CD4-positive, alpha-beta T cell (primary cell): ENCODE results near the gene RABGGTA. TPM values are rescaled to one million over a fixed set of nuclear protein-coding genes. Genes with fewer than 3 reads are reported as not detected.

Experiments
- ATAC-seq: fragments of 200-7000 bp; cut with Tn5 transposase; one replicate; pipeline ENCODE4 v1.10.0; 2022; ENCODE audit warnings: mild to moderate bottlenecking; ENCODE audit not compliant: poor library complexity
- CTCF ChIA-PET: fragments of 350-600 bp; sonication (Branson Sonifier 250); formaldehyde crosslinking; loops from one replicate; lab custom pipeline; 2021; ENCODE audit warnings: antibody characterized with exemption, inconsistent platforms; lab: Charles Lee
- POLR2A ChIA-PET: fragments of 350-600 bp; sonication (Branson Sonifier 250); formaldehyde crosslinking; loops from one replicate; lab custom pipeline; 2021; ENCODE audit warnings: antibody characterized with exemption, inconsistent platforms; lab: Charles Lee
- DNase-seq, 14 experiments: peaks; one replicate each; pipeline ENCODE4 v3.0.0-alpha.2; 2013 to 2020; ENCODE audit warnings: mixed read lengths in 2 of 14
- H3K27ac ChIP-seq, 2 donors: one replicate each; pipeline versions ENCODE4 v1.5.1 to v1.7.0; 2013; ENCODE audit warnings: low read length in 2 of 2, low read depth in 1 of 2, mild to moderate bottlenecking in 1 of 2
- H3K27me3 ChIP-seq, 2 experiments: 1 replicate in 1 of 2; 2 replicates in 1 of 2; pipeline versions ENCODE4 v1.6.1 to v1.7.0; 2013; ENCODE audit warnings: low read length in 2 of 2, control low read depth in 1 of 2, mild to moderate bottlenecking in 1 of 2, moderate library complexity in 1 of 2; ENCODE audit not compliant: insufficient read depth in 2 of 2, control insufficient read depth in 1 of 2
- H3K36me3 ChIP-seq: one replicate; pipeline ENCODE4 v1.6.1; 2013; ENCODE audit warnings: low read length, control low read depth; ENCODE audit not compliant: insufficient read depth
- H3K4me1 ChIP-seq: one replicate; pipeline ENCODE4 v1.6.1; 2013; ENCODE audit warnings: low read length, control low read depth; ENCODE audit not compliant: insufficient read depth
- H3K4me3 ChIP-seq: one replicate; pipeline ENCODE4 v1.5.1; 2013; ENCODE audit warnings: mild to moderate bottlenecking, low read length, moderate library complexity
- H3K9me3 ChIP-seq, 2 experiments: 1 replicate in 1 of 2; 2 replicates in 1 of 2; pipeline versions ENCODE4 v1.6.1 to v1.7.0; 2013; ENCODE audit warnings: low read length in 2 of 2, mild to moderate bottlenecking in 2 of 2, control low read depth in 1 of 2, moderate library complexity in 1 of 2; ENCODE audit not compliant: control insufficient read depth in 1 of 2, insufficient read depth in 1 of 2
- H3K27ac Mint-ChIP-seq: one replicate; pipeline ENCODE4 v1.8.0; 2020; ENCODE audit warnings: mixed read lengths
- H3K27me3 Mint-ChIP-seq: one replicate; pipeline ENCODE4 v1.8.0; 2021; ENCODE audit warnings: mixed read lengths
- H3K36me3 Mint-ChIP-seq: one replicate; pipeline ENCODE4 v1.8.0; 2021; ENCODE audit warnings: low read depth, mixed read lengths
- H3K4me1 Mint-ChIP-seq: one replicate; pipeline ENCODE4 v1.8.0; 2021; ENCODE audit warnings: low read depth, mixed read lengths
- H3K4me3 Mint-ChIP-seq: one replicate; pipeline ENCODE4 v1.8.0; 2020; ENCODE audit warnings: mild to moderate bottlenecking, mixed read lengths
- H3K9me3 Mint-ChIP-seq: one replicate; pipeline ENCODE4 v1.8.0; 2020; ENCODE audit warnings: mixed read lengths
- intact Hi-C, 2 experiments: fragments of 100-400 bp; cut with DNase I in 1 of 2; cut with micrococcal nuclease in 1 of 2; formaldehyde crosslinking; loops; one replicate each; pipeline versions ENCODE4 v1.15.1 to v1.9.0; 2023 to 2025; cut with DNase I, micrococcal nuclease
- total RNA-seq, 174 experiments: library from RNA in 2 of 174; stranded (reverse) in 2 of 174; gene quantifications; one replicate each; pipeline ENCODE4 v1.2.3 and lab custom pipeline; 2021 to 2026
- TF ChIP-seq, protein P1 (sequence below): fragments of 200-600 bp; IDR thresholded peaks from one replicate; pipeline ENCODE4 v1.8.0; 2022; ENCODE audit warnings: antibody characterized with exemption, mild to moderate bottlenecking

The RABGGTA gene
- total RNA-seq, 2 experiments from 2014 or later: 52.3 to 55.2 TPM

DNA sequence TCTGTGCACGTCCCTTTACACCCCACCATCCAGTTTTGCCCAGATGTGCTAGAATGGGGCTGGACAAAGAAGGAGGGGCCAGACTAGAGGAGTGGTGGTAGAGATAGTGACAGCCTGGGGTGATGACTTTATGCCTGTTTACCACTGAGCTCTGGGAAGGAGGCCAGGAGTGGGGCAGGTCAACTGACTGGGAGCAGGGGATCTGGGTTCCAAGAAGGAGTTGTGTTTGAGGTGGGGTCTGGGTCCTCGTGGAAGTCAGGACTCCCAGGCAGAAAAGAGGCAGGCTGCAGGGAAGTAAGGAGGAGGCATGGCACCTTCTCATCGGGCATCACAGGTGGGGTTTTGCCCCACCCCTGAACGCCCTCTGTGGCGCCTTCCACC is 38.9 kb upstream of the RABGGTA start:
- DNase-seq (no peak), ATAC-seq (no peak)
- Histone ChIP-seq H3K4me3 (peak overlapping the region; percentile 65), H3K27me3 (no peaks in the 10 kb centered on the region), H3K27ac (peak overlapping the region; percentile 59 to 66), H3K4me1 (peaks cover 73% of the 10 kb centered on the region), H3K36me3 (peaks cover 32% of the 10 kb centered on the region), H3K9me3 (no peaks in the 10 kb centered on the region)
- H3K36me3 Mint-ChIP-seq: peaks cover 35% of the 10 kb centered on the region
- no peaks in the 10 kb centered on the region for H3K9me3 Mint-ChIP-seq
- H3K27me3 Mint-ChIP-seq: no peaks in the 10 kb centered on the region
- H3K4me3 Mint-ChIP-seq: peak overlapping the region; percentile 87
- H3K27ac Mint-ChIP-seq: peak overlapping the region; percentile 76
- ChIA-PET POLR2A (interaction anchor here (0.6 to 5.5 kb wide), 12 partner anchors 11 to 204 kb away, joined by 3 to 52 read pairs (median 10); partner anchors contain the start of genes CBLN3, CHMP4A, DCAF11 and DHRS1), CTCF (interaction anchor here (1.4 to 4.9 kb wide), 9 partner anchors 11 to 123 kb away, joined by 3 to 67 read pairs (median 8); partner anchors contain the start of genes DHRS1, KHNYN, NOP9 and RABGGTA)
- H3K4me1 Mint-ChIP-seq: peaks cover 73% of the 10 kb centered on the region
- intact Hi-C loops: loop anchor here (2.0 to 5.0 kb wide), 3 partner anchors 21 to 38 kb away; partner anchors contain the start of gene RABGGTA (in 1 of the 2)
- TF ChIP-seq, protein P1, sequence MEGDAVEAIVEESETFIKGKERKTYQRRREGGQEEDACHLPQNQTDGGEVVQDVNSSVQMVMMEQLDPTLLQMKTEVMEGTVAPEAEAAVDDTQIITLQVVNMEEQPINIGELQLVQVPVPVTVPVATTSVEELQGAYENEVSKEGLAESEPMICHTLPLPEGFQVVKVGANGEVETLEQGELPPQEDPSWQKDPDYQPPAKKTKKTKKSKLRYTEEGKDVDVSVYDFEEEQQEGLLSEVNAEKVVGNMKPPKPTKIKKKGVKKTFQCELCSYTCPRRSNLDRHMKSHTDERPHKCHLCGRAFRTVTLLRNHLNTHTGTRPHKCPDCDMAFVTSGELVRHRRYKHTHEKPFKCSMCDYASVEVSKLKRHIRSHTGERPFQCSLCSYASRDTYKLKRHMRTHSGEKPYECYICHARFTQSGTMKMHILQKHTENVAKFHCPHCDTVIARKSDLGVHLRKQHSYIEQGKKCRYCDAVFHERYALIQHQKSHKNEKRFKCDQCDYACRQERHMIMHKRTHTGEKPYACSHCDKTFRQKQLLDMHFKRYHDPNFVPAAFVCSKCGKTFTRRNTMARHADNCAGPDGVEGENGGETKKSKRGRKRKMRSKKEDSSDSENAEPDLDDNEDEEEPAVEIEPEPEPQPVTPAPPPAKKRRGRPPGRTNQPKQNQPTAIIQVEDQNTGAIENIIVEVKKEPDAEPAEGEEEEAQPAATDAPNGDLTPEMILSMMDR: no peak

GRCh38 chr14:24309538-24310264 is 38.3 kb upstream of the RABGGTA start, which contains the start of gene LTB4R2:
TSS of gene LTB4R2 (plus strand) at chr14:24310140. CDS start at chr14:24310665, 525 bp downstream.
- POLR2A ChIA-PET: interaction anchor here (0.7 to 5.5 kb wide), 12 partner anchors 10 to 204 kb away, joined by 3 to 52 read pairs (median 12); partner anchors contain the start of genes CBLN3, CHMP4A, DCAF11 and DHRS1
- Histone ChIP-seq H3K4me3 (peak within 1 kb of the TSS; percentile 65), H3K4me1 (peaks cover 68% of the 10 kb centered on the region), H3K27me3 (no peaks in the 10 kb centered on the region), H3K9me3 (no peaks in the 10 kb centered on the region), H3K27ac (peak within 1 kb of the TSS; percentile 59 to 66), H3K36me3 (peaks cover 34% of the 10 kb centered on the region)
- H3K27ac Mint-ChIP-seq: peak within 1 kb of the TSS; percentile 76
- H3K4me3 Mint-ChIP-seq: peak within 1 kb of the TSS; percentile 87
- no peaks in the 10 kb centered on the region for H3K9me3 Mint-ChIP-seq
- ATAC-seq (no peak), DNase-seq (no peak)
- peaks cover 68% of the 10 kb centered on the region for H3K4me1 Mint-ChIP-seq
- CTCF ChIA-PET: interaction anchor here (1.4 to 4.9 kb wide), 11 partner anchors 9 to 123 kb away, joined by 3 to 67 read pairs (median 8); partner anchors contain the start of genes DHRS1, KHNYN, NOP9 and RABGGTA
- H3K36me3 Mint-ChIP-seq: peaks cover 41% of the 10 kb centered on the region
- intact Hi-C loops: loop anchor here (2.0 to 5.0 kb wide), 3 partner anchors 21 to 37 kb away; partner anchors contain the start of gene RABGGTA (in 1 of the 2)
- no peaks in the 10 kb centered on the region for H3K27me3 Mint-ChIP-seq
- TF ChIP-seq, protein P1: no peak

DNA sequence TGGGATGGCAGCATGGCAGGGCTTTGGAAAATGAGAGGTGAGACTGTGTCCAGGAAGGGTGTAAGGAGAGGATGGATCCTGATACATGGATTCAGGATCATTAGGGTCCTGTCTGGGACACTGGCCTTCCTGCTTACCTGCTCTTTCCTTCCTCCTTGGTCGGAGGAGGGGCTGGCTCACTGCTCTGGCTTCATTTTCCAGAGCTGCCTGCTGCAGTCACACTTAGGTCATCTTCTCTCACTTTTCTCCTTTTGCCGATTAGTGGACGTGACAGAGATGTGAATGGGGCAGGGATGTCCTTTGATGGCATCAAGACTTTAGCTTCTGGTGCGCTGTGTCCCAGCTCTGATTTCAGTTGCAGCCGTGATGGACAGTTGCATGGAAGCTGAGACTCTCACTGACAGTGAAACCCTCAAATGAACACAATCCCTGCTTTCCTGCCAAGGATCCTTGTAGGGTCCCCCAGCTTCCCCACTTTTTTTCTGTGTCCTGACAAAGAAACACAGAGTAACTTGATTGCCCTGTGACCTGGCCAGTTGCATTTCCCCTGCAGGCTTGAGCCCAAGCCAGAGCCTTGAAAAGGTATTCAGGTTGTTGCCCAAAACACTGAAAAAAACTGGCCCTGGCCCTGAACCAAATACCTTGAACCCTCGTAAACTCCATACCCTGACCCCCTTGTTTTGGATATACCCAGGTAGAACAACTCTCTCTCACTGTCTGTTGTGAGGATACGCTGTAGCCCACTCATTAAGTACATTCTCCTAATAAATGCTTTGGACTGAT is 37.1 kb upstream of the RABGGTA start:
- Mint-ChIP-seq H3K27ac (peak overlapping the region; percentile 76), H3K27me3 (no peaks in the 10 kb centered on the region), H3K4me3 (peak overlapping the region; percentile 54), H3K36me3 (peaks cover 52% of the 10 kb centered on the region), H3K4me1 (peaks cover 56% of the 10 kb centered on the region), H3K9me3 (no peaks in the 10 kb centered on the region)
- H3K36me3 ChIP-seq: peaks cover 46% of the 10 kb centered on the region
- H3K27me3 ChIP-seq: no peaks in the 10 kb centered on the region
- CTCF ChIA-PET: interaction anchor here (0.7 to 4.9 kb wide), 22 partner anchors 9 to 165 kb away, joined by 3 to 67 read pairs (median 4); partner anchors contain the start of genes CHMP4A, DHRS1, MDP1 and NOP9
- peaks cover 56% of the 10 kb centered on the region for H3K4me1 ChIP-seq
- no peak overlapping the region for H3K27ac ChIP-seq
- DNase-seq (no peak), ATAC-seq (no peak)
- POLR2A ChIA-PET: interaction anchor here (0.7 to 5.5 kb wide), 14 partner anchors 9 to 250 kb away, joined by 3 to 52 read pairs (median 4); partner anchors contain the start of genes CBLN3, DCAF11, DHRS1 and IPO4
- TF ChIP-seq, protein P1: peak; percentile 14
- H3K9me3 ChIP-seq: no peaks in the 10 kb centered on the region
- no peak overlapping the region for H3K4me3 ChIP-seq
- intact Hi-C loops: no loop called here
